Retina (tissue), 1 donor: ENCODE results near the gene MALL.
A peak's percentile ranks its signal among the peaks of the same experiment; 100 is the strongest.
"Not testable (repeated sequence)": the region's sequence is repeated elsewhere in the genome, so short reads cannot be mapped to it uniquely, and the experiment has no call there.

ENCODE experiments used
- DNase-seq: peaks from one replicate; pipeline ENCODE4 v3.0.0-alpha.2; 2016

The MALL gene

GRCh38 chr2:110120171-110121051 is 4.8 kb upstream of the MALL start:
- no peak for DNase-seq

GRCh38 chr2:110116033-110116710 is 550 bp upstream of the MALL start:
- DNase-seq: peak; percentile 49

- no peak for DNase-seq
Observed at GRCh38 chr2:110114831-110115255, 779 bp downstream of the MALL start.

GRCh38 chr2:110113961-110114591 is 1.5 kb downstream of the MALL start:
- DNase-seq: no peak

GRCh38 chr2:110108291-110108690 is 7.3 kb downstream of the MALL start:
- not testable (repeated sequence) for DNase-seq

- no peak for DNase-seq
Observed at GRCh38 chr2:110107092-110108079, 8.2 kb downstream of the MALL start.

GRCh38 chr2:110106642-110107041 is 9.0 kb downstream of the MALL start:
- no peak for DNase-seq

- no peak for DNase-seq
Observed at GRCh38 chr2:110105608-110106467, 9.8 kb downstream of the MALL start.

GRCh38 chr2:110105183-110105582 is 10.4 kb downstream of the MALL start:
- no peak for DNase-seq

- DNase-seq: no peak
Observed at GRCh38 chr2:110104025-110104771, 11.4 kb downstream of the MALL start.

- no peak for DNase-seq
Observed at GRCh38 chr2:110103061-110103961, 12.3 kb downstream of the MALL start.

GRCh38 chr2:110101901-110102803 is 13.5 kb downstream of the MALL start:
- no peak for DNase-seq

- no peak for DNase-seq
Observed at GRCh38 chr2:110101280-110101844, 14.3 kb downstream of the MALL start.

GRCh38 chr2:110100880-110101279 is 14.7 kb downstream of the MALL start:
- not testable (repeated sequence) for DNase-seq

GRCh38 chr2:110100480-110100879 is 15.1 kb downstream of the MALL start:
- no peak for DNase-seq

- no peak for DNase-seq
Observed at GRCh38 chr2:110099471-110100225, 16.0 kb downstream of the MALL start.

GRCh38 chr2:110099038-110099425 is 16.6 kb downstream of the MALL start:
- no peak for DNase-seq
